GM12892 (cell line): ENCODE measurements around the gene UGT1A3.

Source experiments
- POLR2A ChIP-seq: IDR thresholded peaks from 2 replicates; pipeline ENCODE4 v1.6.1; 2011; ENCODE audit warnings: low read depth, low read length, control low read depth
- POLR2AphosphoS5 ChIP-seq: IDR thresholded peaks from 2 replicates; pipeline ENCODE4 v1.6.1; 2011; ENCODE audit warnings: low read depth, low read length, control low read depth
- TAF1 ChIP-seq: IDR thresholded peaks from 2 replicates; pipeline ENCODE4 v1.6.1; 2011; ENCODE audit warnings: low read depth, mild to moderate bottlenecking, control low read depth, low read length, borderline replicate concordance

- TF ChIP-seq POLR2A = no peak
- no peak for TF ChIP-seq POLR2AphosphoS5
- TF ChIP-seq TAF1 = no peak
These were observed 32.4 kb downstream of the UGT1A3 start for GRCh38 chr2:233761040-233761769.
